GM18505 (cell line): ENCODE data around the gene BMP6.

Source experiments
- ATAC-seq: cut with Tn5 transposase; IDR thresholded peaks from one replicate; pipeline ENCODE4 v1.9.1; 2021; ENCODE audit not compliant: unreplicated experiment
- POLR2A ChIP-seq: IDR thresholded peaks from 4 replicates; pipeline ENCODE4 v1.6.1; 2011; ENCODE audit warnings: borderline replicate concordance; ENCODE audit not compliant: insufficient read depth, insufficient read length; ENCODE audit errors: extremely low read depth

BMP6 gene

GRCh38 chr6:7848229-7848628 lies 122.3 kb downstream of the BMP6 start:
- ATAC-seq, result no peak
- TF ChIP-seq POLR2A, result no peak

- TF ChIP-seq POLR2A, result no peak
- ATAC-seq, result no peak
Measured at GRCh38 chr6:7851780-7852179, 125.9 kb downstream of the BMP6 start.

- no peak for TF ChIP-seq POLR2A
- ATAC-seq, result no peak
Measured at GRCh38 chr6:7859591-7859990, 133.7 kb downstream of the BMP6 start.

GRCh38 chr6:7865781-7866180 lies 139.9 kb downstream of the BMP6 start:
- TF ChIP-seq POLR2A, result no peak
- ATAC-seq, result no peak

GRCh38 chr6:7866526-7866925 lies 140.6 kb downstream of the BMP6 start:
- no peak for ATAC-seq

GRCh38 chr6:7868926-7869325 lies 143.0 kb downstream of the BMP6 start:
- no peak for ATAC-seq

More at GRCh38 chr6:7866526-7866925, 140.6 kb downstream of the BMP6 start:
- TF ChIP-seq POLR2A, result no peak

GRCh38 chr6:7878401-7878964 lies 152.6 kb downstream of the BMP6 start:
- TF ChIP-seq POLR2A, result no peak
- no peak for ATAC-seq

More at GRCh38 chr6:7868926-7869325, 143.0 kb downstream of the BMP6 start:
- TF ChIP-seq POLR2A, result no peak

- TF ChIP-seq POLR2A, result no peak
- ATAC-seq, result no peak
Measured at GRCh38 chr6:7879043-7879442, 153.1 kb downstream of the BMP6 start.

- ATAC-seq, result no peak
- TF ChIP-seq POLR2A, result no peak
Measured at GRCh38 chr6:7879579-7879978, 153.7 kb downstream of the BMP6 start.

GRCh38 chr6:7879980-7880717 lies 154.2 kb downstream of the BMP6 start:
- TF ChIP-seq POLR2A, result peak; percentile 39
- no peak for ATAC-seq

- TF ChIP-seq POLR2A, result peak; percentile 37
- ATAC-seq, result no peak
Measured at GRCh38 chr6:7880718-7881107, 154.8 kb downstream of the BMP6 start.

GRCh38 chr6:7881765-7882500 lies 156.0 kb downstream of the BMP6 start:
- ATAC-seq, result no peak
- peak; percentile 8 for TF ChIP-seq POLR2A

GRCh38 chr6:7882505-7883257 lies 156.8 kb downstream of the BMP6 start:
- no peak for TF ChIP-seq POLR2A
- no peak for ATAC-seq
